WERI-Rb-1 (cell line): ENCODE results near the gene COL4A1.

Source experiments
- DNase-seq: peaks from one replicate; pipeline ENCODE4 v3.0.0-alpha.2; 2020
- H3K27ac ChIP-seq: fragments of 250-450 bp; sonication (Bioruptor Pico); 2 replicates; pipeline ENCODE4 v1.5.1; 2020; ENCODE audit warnings: mild to moderate bottlenecking, moderate library complexity
- H3K27me3 ChIP-seq: fragments of 250-450 bp; sonication (Bioruptor Pico); 2 replicates; pipeline ENCODE4 v1.5.1; 2021; ENCODE audit warnings: mild to moderate bottlenecking, low read depth, moderate library complexity; ENCODE audit not compliant: insufficient read depth, severe bottlenecking
- H3K36me3 ChIP-seq: fragments of 250-450 bp; sonication (Bioruptor Pico); 2 replicates; pipeline ENCODE4 v1.5.1; 2020; ENCODE audit warnings: mild to moderate bottlenecking, moderate library complexity
- H3K4me3 ChIP-seq: 2 replicates; pipeline ENCODE4 v1.5.1; 2011; ENCODE audit warnings: low read depth, mild to moderate bottlenecking, control low read depth, low read length
- H3K9me3 ChIP-seq: fragments of 250-450 bp; sonication (Bioruptor Pico); 2 replicates; pipeline ENCODE4 v1.5.1; 2021; ENCODE audit warnings: mild to moderate bottlenecking, moderate library complexity; ENCODE audit not compliant: severe bottlenecking
- CTCF ChIP-seq: IDR thresholded peaks from 2 replicates; pipeline ENCODE4 v1.5.1; 2011; ENCODE audit warnings: low read depth, mild to moderate bottlenecking, control low read depth, inconsistent platforms, low read length

The COL4A1 gene

GRCh38 chr13:110208116-110208515, 98.8 kb downstream of the COL4A1 start:
- DNase-seq = no peak
- Histone ChIP-seq H3K27me3 (no peaks in the 10 kb centered on the region), H3K36me3 (peaks cover 5% of the 10 kb centered on the region), H3K4me3 (no peak overlapping the region), H3K27ac (no peak overlapping the region), H3K9me3 (no peaks in the 10 kb centered on the region)
- TF ChIP-seq CTCF = no peak

DNA sequence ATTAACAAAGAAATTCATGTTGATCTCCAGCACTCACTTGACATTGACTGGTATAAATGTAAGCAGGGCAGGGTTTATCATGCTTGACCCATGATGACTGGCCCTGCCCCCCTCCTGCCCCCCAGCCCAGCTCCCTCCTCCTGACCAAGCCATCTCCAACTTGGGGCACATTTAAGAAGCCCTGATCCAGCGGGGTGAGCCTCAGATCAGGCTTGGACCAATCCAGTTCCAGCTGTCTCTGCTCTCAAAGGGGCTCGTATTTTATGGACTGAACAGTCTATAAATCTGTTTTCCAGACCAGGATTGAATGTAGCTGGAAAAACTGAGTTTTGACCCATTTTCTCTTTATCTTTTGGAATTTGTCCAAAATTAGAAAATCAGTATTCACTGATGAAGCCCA, 100.0 kb downstream of the COL4A1 start:
- Histone ChIP-seq H3K4me3 (no peak overlapping the region), H3K27me3 (no peaks in the 10 kb centered on the region), H3K27ac (no peak overlapping the region), H3K9me3 (no peaks in the 10 kb centered on the region), H3K36me3 (peaks cover 5% of the 10 kb centered on the region)
- no peak for TF ChIP-seq CTCF
- DNase-seq = no peak

DNA sequence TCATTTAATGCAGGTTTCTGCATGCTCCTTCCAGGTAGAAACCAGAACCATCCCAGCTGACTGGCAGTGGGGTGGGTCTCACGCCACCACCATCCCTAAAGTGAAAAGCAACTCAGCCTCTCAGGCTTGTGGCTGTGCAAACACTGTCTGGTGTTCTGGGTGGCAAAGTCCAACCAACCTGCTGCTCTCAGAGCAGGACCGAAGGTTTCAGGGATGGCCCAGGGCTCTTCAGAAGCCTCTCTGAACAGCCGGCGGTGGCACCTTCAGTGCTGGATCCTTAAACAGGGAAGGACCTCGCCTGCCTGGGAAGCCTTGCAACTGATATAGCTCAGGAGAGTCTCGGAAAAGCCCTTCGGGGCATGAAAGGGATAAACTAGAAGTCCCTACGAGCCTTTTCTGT, 100.8 kb downstream of the COL4A1 start:
- H3K4me3 ChIP-seq = no peak overlapping the region
- no peaks in the 10 kb centered on the region for H3K9me3 ChIP-seq
- TF ChIP-seq CTCF = no peak
- H3K36me3 ChIP-seq = peaks cover 5% of the 10 kb centered on the region
- H3K27me3 ChIP-seq = no peaks in the 10 kb centered on the region
- H3K27ac ChIP-seq = no peak overlapping the region
- no peak for DNase-seq

DNA sequence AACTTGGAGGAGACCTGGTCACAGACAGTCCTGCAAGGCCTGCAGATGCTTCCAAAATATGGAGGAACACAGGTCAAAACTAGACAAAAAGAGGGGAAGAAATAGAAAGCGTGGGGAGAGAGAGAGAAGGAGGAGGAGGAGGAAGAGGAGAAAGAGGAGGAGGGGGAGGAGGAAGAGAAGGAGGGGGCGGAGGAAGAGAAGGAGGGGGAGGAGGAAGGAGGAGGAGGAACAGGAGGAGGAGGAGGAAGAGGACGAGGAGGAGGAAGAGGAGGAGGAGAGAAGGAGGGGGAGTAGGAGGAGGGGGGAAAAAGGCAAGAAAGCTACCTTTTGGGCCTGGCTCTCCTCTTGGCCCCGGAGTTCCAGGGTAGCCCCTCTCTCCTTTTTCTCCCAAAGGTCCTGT, 105.8 kb downstream of the COL4A1 start:
- no peaks in the 10 kb centered on the region for H3K9me3 ChIP-seq
- no peaks in the 10 kb centered on the region for H3K27me3 ChIP-seq
- TF ChIP-seq CTCF = no peak
- H3K36me3 ChIP-seq = peaks cover 3% of the 10 kb centered on the region
- no peak overlapping the region for H3K4me3 ChIP-seq
- H3K27ac ChIP-seq = no peak overlapping the region
- DNase-seq = no peak

GRCh38 chr13:110200276-110200870, 106.6 kb downstream of the COL4A1 start:
- no peaks in the 10 kb centered on the region; the same call in 1 of the 2 replicates for H3K36me3 ChIP-seq
- no peak overlapping the region for H3K4me3 ChIP-seq
- no peak overlapping the region for H3K27ac ChIP-seq
- TF ChIP-seq CTCF = no peak
- no peaks in the 10 kb centered on the region for H3K9me3 ChIP-seq
- no peak for DNase-seq
- no peaks in the 10 kb centered on the region for H3K27me3 ChIP-seq
